NCI-H2081 treated with DMSO at 0.1 percent for 48 hours (cell line): ENCODE measurements around the gene NTHL1.

ENCODE experiments used
- DNase-seq: peaks from one replicate; lab custom pipeline; 2025; lab: John Stamatoyannopoulos, UW

NTHL1 gene

GRCh38 chr16:2063861-2064260, 16.2 kb upstream of the NTHL1 start:
- no peak for DNase-seq

- DNase-seq, result no peak
Observed at GRCh38 chr16:2062801-2063200, 15.2 kb upstream of the NTHL1 start.

DNA sequence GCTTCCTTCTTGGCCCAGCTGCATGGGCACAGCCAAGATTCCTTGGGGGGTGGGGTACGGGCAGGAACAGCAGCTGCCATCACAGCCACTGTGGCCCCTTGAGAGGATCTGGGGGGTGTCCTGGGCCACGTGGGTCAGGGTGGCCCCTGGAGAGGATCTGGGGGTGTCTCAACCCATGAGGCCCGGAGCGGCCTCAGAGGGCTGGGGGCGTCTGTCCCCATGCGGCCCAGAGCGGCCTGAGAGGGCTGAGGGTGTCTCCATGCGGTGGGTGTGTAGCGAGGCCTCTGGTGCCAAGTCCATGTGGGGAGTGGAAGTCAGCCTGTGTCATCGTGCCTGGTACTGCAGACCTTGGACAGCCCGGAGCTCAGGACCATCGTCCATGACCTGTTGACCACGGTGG, 13.9 kb upstream of the NTHL1 start:
- no peak for DNase-seq

- no peak for DNase-seq
Observed at GRCh38 chr16:2061023-2061422, 13.4 kb upstream of the NTHL1 start.

DNA sequence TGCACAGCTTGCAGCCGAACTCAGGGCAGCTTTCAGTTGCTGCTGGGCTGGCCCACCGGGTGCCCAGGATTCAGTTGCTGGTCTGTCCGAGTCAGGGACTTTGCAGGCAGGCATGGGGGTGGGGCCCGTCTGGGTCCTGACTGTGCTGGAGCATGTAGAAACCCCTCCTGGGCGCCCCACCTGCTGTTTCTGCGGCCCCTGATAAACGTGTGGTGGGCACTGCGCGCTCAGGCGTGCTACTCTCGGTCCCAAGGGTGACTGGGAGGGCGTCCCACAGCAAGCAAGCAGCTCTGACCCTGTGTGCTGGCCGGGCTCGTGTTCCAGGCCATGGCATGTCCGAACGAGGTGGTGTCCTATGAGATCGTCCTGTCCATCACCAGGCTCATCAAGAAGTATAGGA, 12.7 kb upstream of the NTHL1 start:
- DNase-seq, result no peak

DNA sequence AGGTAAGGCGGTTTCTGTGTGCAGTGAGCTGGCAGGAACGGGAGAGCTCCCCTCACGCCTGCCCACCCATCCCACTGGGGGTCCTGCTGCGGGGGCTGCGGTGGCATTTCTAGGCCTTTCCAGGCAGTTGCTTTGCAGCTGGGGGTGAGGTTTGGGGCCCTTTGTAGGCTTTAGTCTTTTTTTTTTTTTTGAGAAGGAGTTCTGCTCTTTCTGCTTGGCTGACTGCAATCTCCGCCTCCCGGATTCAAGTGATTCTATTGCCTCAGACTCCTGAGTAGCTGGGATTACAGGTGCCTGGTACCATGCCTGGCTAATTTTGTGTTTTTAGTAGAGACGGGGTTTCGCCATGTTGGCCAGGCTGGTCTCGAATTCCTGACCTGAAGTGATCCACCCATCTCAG, 11.2 kb upstream of the NTHL1 start:
- no peak for DNase-seq

GRCh38 chr16:2058420-2058819, 10.8 kb upstream of the NTHL1 start:
- no peak for DNase-seq

GRCh38 chr16:2057438-2057837, 9.8 kb upstream of the NTHL1 start:
- DNase-seq, result no peak

DNA sequence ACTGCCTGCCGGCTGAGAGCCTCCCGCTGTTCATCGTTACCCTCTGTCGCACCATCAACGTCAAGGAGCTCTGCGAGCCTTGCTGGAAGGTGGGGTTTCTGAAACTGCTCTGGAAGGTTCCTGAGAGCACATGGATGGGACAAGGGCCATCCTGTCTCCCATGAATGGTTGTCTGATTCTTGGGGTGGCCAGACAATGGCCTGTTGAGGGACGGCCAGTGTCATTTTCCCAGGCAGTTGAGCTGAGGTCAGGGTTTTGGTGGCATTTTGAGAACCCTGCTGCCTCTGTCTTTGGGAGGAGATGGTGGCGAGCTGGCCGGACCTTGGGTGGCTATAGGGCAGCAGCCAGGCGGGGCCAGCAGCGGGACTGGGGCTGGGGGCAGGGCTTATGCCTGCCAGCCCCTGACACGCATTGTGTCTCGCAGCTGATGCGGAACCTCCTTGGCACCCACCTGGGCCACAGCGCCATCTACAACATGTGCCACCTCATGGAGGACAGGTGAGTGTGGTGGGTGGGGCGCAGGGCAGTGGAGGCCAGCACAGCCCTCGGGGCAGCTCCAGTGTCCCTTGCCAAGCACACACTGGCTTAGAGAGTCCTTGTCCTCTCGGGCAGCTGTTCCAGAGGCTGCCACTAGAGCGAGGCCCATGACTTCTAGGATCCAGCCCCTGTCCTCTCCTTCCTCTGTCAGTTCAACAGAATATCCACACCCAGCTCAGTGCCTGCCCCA, 9.2 kb upstream of the NTHL1 start:
- DNase-seq, result no peak

DNA sequence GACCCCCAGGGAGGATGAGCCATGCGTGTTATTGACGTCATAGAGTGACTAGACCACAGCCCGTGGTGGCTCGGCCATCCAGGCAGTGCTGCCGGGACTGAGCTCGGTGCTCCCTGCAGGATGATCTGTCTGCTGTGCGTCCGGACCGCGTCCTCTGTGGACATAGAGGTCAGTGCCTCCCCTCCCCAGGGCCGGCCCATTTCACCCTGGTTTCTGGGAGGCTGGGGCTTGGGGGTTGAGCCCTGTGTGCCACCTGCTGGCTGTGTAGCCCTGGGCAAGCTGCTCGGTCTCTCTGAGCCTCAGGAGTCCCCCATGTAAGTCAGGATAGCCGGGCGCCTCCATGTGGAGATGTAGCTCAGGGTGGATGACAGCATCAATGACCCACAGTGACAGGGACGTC, 8.4 kb upstream of the NTHL1 start:
- DNase-seq, result no peak

- DNase-seq, result no peak
Observed at GRCh38 chr16:2054543-2055245, 7.1 kb upstream of the NTHL1 start.

DNA sequence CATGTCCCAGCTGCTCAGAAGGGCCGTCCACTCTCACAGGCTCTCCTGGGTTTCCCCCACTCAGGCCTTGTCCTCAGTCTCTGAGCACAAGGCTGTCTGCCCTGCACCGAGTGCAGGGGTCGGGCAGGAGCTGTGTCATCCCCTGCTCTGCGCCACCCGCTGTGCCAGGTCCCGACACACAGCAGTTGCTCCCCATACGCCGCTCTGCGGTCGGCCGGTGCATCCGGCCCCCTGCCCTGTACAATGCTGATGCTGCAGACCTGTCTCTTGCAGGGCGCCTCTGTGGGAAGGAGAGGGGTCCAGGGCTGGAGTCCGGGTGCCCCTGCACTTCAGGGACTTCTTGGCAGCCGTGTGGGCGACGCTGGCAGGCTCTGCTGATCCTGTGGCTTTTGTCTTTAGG, 6.3 kb upstream of the NTHL1 start:
- no peak for DNase-seq

- no peak for DNase-seq
Observed at GRCh38 chr16:2053211-2053610, 5.6 kb upstream of the NTHL1 start.

DNA sequence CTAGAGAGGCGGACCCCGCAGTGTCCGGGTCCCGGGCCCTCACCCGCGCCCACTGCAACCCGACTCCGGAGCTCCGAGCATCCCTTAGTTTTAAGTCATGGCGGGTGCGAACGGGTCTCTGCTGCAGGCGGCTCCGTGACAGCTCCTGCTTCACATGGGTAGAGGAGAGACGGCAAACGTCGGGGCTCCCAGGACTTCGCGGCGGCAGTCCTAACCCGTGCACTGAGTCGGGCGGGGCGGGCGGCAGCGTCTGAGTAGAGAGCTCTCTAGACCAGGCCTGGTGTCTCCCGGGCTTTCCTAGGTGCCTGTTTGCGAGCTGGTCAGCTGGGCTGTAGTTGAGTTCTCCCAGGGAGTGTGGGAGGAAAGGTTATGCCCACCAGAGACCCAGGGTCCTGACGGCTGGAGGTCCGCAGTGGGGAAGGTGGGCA, 496 bp upstream of the NTHL1 start:
- DNase-seq, result no peak

- DNase-seq, result no peak
Observed at GRCh38 chr16:2046893-2047329, 723 bp downstream of the NTHL1 start.

DNA sequence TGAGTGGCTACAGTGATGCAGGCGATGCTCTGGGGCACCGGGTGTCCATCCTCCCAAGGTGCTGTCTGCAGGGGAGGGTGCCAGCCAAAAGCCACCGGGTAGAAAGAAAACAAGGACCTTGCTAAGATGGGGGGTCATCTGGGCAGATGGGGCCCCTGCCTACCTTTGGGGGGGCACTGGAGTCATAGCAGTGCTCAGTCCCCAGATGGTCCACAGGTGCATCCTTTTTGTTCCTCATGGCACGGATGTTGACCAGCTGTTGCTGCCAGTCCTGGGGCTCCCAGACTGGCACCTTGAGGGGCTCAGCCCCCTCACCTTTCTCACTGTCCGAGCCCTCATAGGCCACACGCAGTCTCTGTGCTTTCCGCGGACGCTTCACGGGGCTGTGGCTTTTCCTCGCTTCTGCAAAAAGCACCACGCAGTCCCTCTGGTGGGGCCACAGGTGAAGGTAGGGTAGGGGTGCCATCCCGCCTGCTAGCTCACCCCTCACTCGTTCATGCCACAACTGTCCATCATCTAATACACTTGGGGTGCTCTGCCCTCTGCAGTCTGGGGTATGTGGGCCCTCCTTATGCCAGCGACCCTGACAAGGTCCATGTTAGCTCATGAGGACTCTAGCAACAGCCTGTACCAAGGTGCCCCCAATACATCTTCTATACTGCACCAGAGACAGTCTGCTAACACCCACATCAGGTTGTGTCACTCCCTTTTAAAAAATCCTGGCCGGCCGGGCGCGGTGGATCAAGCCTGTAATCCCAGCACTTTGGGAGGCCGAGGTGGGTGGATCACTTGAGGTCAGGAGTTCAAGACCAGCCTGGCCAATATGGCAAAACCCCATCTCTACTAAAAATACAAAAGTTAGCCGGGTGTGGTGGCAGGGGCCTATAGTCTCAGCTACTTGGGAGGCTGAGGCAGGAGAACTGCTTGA, 1.4 kb downstream of the NTHL1 start:
- no peak for DNase-seq

DNA sequence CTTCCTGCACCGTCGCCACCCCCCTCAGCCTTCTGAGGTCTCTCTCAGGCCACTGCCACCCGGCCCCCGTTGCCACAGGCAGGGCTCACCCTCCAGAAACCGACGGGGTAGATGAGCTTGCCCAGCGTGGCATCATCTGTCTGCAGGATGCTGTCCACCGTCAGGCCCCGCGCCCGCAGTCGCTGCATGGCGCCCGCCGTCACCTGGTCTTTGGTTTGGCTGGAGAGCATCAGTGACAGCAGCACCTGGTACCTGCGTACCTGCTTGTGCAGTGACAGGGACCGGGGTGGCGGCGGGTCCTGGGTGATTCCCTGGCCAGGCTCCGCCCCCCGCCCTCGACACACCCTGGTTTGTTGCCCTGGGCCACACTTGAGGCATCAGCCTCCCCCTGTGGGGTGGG, 3.1 kb downstream of the NTHL1 start:
- no peak for DNase-seq

DNA sequence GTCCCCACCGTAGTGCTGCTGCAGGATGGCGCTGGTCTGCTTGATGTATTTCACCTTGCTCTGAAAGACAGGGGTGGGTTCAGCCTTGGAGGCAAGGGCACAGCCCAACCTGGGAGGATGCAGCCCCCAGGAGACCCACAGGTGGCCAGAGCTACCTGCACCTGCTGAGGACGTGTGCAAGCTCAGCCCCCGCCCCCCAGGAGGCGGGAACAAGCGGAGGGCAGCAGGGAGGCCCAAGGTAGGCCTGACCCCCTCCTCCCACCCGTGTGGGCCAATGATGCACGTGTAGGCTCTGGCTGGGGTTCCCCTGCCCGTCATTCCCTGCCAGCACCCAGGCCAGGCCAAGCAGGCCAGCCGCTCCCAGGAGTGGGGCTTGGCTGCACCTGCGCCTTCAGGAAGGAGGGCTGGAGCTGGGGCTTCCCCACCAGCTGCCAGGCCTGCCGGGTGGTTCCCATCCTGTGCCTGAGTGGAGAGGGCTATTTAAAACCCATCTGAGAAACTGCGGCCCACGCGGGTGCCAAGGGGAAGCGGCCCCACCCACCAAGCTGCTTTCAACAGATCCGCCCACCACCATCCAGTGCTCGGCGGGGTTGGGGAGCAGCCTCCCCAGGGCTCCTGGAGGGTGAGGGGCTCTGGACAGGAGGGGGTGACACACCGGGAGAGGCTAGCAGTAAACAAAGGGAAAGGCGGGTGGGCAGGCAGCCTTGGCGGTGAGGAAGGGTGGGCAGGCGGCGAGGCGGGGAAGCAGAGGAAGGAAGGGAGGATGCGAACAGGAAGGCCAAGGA, 3.8 kb downstream of the NTHL1 start:
- DNase-seq, result no peak

GRCh38 chr16:2042986-2043666, 4.5 kb downstream of the NTHL1 start:
- no peak for DNase-seq

- DNase-seq, result no peak
Observed at GRCh38 chr16:2042171-2042985, 5.3 kb downstream of the NTHL1 start.
